Activated T-cell treated with anti-CD3 and anti-CD28 coated beads, Interleukin-2, amount 50 U/mL, for 48 hours (primary cell): ENCODE data around the gene EFNA5.

ENCODE experiments used
- DNase-seq, 2 experiments: peaks; one replicate each; pipeline ENCODE4 v3.0.0-alpha.2; 2020

EFNA5 gene

DNA sequence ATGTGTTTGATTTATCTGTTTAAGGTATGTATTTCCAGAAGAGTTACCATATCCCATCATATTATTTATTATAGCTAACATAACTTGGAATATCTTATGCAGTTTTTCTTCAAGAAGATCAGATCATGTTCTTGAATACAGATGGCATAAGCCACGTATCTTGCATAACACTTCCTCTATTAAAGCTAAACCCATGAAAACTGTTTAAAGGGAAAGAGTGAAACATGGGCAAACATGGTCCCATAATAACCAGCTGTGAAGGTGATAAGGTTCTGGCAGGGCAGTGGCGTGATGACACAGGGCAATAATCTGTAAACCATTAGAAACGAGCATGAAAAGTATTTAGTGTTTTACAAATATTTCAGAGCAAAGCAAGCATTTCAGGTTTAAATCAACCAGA is 34.2 kb downstream of the EFNA5 start:
- DNase-seq = no peak

DNA sequence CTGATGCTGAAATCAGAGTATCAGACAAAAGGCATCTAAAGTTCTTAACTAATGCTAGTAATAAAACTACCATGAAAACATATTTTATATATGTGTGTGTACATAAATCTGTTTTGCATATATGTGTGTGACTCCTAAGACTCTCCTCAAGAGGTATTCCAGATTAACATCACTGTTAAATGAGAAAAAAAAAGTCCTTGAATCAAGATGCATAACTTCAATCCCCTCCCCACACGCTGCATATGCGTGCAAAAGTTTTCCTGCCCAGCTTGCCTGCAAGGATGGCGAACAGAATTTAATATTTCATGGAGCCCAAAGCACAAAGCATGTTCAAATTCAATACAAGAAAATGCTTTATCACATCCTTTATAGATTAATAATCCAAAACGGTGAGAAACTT is 34.7 kb downstream of the EFNA5 start:
- DNase-seq = no peak

- DNase-seq = no peak
These were observed 35.5 kb downstream of the EFNA5 start for GRCh38 chr5:107634981-107635848.

- no peak for DNase-seq
These were observed 37.4 kb downstream of the EFNA5 start for GRCh38 chr5:107633171-107633901.

DNA sequence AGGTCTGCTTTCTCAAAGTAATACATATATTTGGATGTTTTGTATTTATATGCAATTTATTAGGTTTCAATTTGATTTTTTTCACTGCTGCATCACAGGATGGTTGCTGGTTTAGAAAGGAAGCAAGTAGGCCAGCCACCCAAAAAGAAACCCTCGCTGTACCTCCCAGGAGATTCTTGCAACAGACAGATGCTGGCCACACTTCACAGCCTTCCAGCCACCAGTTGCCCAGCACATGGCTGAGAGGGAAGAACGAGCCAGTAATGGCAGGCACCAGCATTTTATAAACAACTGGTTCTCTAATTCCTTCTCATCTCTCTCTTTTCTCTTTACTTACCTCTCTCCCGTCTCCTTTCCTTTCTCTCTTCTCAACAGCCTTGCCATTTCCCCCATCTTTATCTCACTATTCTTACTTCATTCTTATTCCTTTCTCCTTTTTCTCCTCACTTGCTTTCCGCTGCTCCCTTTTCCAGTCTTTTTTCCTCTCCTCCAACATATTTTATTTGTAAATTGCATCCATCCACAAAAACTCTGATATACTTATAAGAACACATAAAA is 38.9 kb downstream of the EFNA5 start:
- DNase-seq = no peak

DNA sequence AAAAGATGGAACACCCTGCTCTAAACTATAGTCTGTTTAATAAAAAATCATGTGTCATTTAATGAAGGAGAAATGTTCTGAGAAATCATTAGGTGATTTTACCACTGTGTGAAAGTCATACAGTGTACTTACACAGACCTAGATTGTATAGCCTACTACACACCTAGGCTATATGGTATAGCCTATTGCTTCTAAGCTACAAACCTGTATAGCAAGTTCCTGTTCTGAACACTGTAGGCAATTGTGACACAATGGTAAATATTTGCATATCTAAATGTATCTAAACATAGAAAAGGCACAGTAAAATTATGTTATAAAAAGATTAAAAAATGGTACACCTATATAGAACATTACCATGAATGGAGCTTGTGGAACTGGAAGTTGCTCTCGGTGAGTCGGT is 40.6 kb downstream of the EFNA5 start:
- DNase-seq = no peak

- no peak for DNase-seq
These were observed 46.5 kb downstream of the EFNA5 start for GRCh38 chr5:107624235-107624634.

DNA sequence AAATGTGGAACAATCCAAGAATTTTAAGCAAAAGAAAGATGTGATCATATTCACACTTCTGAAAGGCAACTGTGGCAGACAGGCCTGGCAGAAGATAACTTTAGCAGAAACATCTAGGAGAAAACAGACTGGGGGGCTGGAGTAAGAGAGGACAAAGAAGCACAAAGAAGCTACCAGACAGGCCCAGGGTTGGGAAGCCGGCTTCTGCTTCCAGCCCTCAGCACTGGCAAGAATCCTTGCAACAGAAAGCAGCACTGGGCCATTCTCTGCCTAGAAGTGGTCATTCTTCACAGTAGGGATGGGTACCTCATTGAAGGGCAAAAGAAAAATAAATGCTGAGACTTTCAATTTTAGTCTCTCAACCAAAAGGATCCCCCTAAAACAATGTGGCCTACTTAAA is 49.6 kb downstream of the EFNA5 start:
- no peak for DNase-seq

DNA sequence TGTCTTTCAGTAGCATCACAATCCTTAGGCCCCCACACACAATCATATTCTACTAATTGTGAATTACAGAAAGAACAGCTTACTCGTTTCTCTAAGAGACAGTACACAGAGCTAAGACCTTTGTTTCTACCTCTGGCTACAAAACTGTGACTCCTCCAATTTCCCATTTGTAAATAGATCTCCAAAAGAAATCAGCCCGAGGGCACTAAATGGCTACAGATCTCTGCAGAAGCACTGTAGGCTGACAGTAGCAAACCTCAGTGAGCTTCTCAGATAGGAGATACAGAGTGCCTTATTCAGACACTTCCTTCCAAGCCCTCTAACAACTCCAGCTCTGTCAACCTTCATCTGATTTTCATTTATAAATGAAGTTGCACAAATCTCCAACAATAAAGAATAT is 51.0 kb downstream of the EFNA5 start:
- no peak for DNase-seq

GRCh38 chr5:107618242-107618641 is 52.5 kb downstream of the EFNA5 start:
- DNase-seq = no peak

GRCh38 chr5:107617052-107617451 is 53.7 kb downstream of the EFNA5 start:
- DNase-seq = no peak

DNA sequence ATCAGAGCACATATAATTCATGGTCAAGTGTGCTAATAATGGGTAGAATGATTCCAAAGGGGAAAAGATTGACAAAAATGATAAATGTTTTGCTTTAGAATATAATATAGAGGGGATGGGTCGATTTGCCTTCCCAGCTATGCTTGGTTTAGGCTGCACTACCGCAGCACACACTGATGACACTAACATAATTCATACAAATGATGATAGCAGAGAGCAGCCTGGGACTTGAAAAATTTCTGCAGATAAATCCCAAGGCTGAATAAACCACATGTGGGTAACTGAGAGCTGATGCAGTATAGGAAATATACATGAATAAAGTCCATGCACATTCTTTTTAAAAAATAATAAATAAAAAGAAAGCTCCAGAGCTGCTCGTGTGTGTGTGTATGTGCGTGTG is 54.5 kb downstream of the EFNA5 start:
- no peak for DNase-seq

- no peak for DNase-seq
These were observed 55.4 kb downstream of the EFNA5 start for GRCh38 chr5:107615299-107615817.

- DNase-seq = no peak
These were observed 58.2 kb downstream of the EFNA5 start for GRCh38 chr5:107612541-107612940.

DNA sequence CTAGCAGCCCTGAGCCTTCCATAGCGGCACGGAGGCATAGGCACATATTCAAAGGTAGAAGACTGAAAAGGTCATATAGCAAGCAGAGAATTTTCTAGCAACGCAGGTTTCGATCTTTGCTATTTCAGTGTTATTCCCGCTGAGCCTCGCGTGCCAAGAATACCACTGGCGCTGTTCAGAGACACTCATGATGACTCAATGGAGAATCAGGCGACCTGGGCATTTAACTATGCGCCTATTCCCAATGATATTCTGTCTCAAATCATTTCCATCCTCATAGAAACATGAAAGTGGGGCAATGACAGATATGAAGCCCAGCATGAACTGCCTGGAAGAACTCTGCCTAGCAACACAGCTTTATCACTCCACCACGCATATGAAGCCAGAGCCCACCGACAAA is 59.9 kb downstream of the EFNA5 start:
- DNase-seq = no peak

DNA sequence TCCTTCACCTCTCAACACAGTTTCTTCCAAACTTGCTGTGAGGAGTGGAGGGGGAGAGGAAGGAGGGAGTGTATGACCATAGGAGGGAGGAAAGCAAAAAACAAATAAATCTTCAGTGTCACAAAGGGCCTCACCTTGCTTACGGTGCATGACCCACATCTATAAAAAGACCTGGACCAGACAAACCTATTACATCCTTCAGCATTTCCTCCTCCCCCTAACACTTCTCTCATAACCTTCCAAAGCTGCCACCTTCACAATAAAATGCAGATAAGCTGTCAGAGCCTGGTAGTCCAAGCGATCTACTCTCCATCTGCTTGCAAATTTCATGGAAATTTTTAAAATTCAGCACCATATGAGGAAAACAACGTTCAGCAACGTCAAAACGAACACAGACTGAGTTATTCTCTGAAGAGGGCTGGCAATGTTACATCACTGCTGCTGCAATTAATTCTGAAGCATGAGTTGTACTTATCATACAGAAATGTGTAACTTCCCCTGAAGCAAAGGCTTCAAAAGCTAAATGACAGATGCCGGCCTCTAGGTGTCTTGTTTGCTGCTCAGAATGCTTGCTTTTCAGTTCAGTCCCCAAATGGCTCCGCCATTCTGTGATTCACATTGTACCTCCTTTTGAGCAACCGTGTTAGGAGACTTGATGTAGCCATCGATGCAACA is 62.9 kb downstream of the EFNA5 start:
- no peak for DNase-seq

- no peak for DNase-seq
These were observed 63.5 kb downstream of the EFNA5 start for GRCh38 chr5:107607196-107607595.

DNA sequence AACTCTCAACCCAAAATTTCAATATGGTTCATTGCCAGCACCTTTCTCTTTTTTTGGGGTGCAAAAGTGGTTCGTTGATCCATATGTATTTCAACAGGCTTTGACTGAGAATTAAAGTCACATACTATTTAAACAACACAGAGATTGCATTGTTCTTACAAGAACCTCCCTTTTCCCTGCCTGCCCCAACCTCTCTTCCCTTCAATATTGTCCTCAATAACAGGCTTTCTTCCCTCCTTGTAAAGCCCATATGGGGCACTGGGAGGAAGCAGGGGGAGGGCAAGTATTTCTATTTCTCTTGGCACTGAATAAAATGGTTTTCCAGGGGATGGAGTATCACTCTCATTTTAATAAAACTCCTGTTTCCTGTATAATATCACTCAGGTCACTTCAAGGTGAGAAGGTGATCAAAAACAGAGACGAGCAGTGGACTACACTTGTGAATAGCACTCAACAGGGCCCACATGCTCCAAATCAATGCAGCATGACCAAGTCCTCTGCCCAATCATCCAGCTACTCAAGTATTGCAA is 65.1 kb downstream of the EFNA5 start:
- no peak for DNase-seq

- no peak for DNase-seq
These were observed 65.7 kb downstream of the EFNA5 start for GRCh38 chr5:107604990-107605389.

GRCh38 chr5:107604146-107604910 is 66.4 kb downstream of the EFNA5 start:
- no peak for DNase-seq

DNA sequence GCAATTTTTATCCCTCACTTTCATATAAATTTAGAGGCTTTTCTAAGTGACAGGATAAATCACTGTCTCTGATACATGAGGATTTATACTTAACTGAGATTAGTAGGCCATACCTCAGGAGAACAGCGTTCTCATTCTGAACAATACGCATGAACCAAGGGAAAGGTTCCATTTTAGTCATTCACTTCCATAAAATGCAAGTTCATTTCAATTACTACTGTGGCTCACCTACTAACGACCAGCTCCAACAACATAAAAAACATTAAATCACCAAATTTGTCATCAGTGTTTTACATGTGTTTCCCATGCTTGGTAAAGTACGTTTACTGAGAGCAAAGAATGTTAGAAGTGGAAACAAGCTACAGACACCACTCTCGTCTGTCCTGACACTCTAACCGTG is 67.4 kb downstream of the EFNA5 start:
- DNase-seq = no peak

DNA sequence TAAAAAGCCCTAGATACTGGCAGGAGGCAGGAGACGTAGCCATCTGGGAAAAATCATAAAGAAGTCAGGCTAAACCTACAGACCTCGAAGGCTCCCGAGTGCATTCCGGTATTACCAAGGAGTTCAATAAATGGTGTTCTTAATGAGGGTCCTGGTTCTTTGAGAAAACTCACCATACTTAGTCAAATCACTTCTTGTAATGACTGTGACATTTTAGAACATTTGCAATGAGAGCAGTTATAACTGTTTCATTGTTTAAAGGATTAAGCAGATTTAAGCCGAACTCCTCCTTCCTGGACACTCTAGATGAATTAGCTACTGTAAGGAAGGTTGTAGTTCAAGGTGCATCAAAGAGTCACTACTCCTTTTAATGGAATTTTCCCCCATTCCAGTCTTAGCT is 67.8 kb downstream of the EFNA5 start:
- no peak for DNase-seq
